KOPT-K1 (cell line): ENCODE results near the gene EDAR.

Experiments used
- H3K27ac ChIP-seq: fragments of 200-600 bp; sonication (generic); 2 replicates; pipeline ENCODE4 v1.5.1; 2016; ENCODE audit warnings: antibody characterized with exemption, mild to moderate bottlenecking, low read depth, low read length; ENCODE audit not compliant: poor library complexity, severe bottlenecking
- H3K36me3 ChIP-seq: fragments of 200-600 bp; sonication (generic); 2 replicates; pipeline ENCODE4 v1.5.1; 2017; ENCODE audit warnings: antibody characterized with exemption, mild to moderate bottlenecking, low read length, moderate library complexity; ENCODE audit not compliant: insufficient read depth
- H3K9me3 ChIP-seq: fragments of 200-600 bp; sonication (generic); 2 replicates; pipeline ENCODE4 v1.5.1; 2017; ENCODE audit warnings: antibody characterized with exemption, low read length, mild to moderate bottlenecking; ENCODE audit not compliant: insufficient read depth, poor library complexity, severe bottlenecking

Gene EDAR

GRCh38 chr2:108942231-108942825, 46.7 kb downstream of the EDAR start:
- Histone ChIP-seq H3K36me3 (no peaks in the 10 kb centered on the region), H3K27ac (no peak overlapping the region)

GRCh38 chr2:108941767-108942166, 47.3 kb downstream of the EDAR start:
- Histone ChIP-seq H3K9me3 (peaks cover 17% of the 10 kb centered on the region), H3K36me3 (no peaks in the 10 kb centered on the region)

More at GRCh38 chr2:108942231-108942825, 46.7 kb downstream of the EDAR start:
- H3K9me3 ChIP-seq, result peaks cover 22% of the 10 kb centered on the region

GRCh38 chr2:108941161-108941665, 47.8 kb downstream of the EDAR start:
- H3K9me3 ChIP-seq, result peaks cover 11% of the 10 kb centered on the region
- no peak overlapping the region for H3K27ac ChIP-seq
- no peaks in the 10 kb centered on the region for H3K36me3 ChIP-seq

More at GRCh38 chr2:108941767-108942166, 47.3 kb downstream of the EDAR start:
- no peak overlapping the region for H3K27ac ChIP-seq

DNA sequence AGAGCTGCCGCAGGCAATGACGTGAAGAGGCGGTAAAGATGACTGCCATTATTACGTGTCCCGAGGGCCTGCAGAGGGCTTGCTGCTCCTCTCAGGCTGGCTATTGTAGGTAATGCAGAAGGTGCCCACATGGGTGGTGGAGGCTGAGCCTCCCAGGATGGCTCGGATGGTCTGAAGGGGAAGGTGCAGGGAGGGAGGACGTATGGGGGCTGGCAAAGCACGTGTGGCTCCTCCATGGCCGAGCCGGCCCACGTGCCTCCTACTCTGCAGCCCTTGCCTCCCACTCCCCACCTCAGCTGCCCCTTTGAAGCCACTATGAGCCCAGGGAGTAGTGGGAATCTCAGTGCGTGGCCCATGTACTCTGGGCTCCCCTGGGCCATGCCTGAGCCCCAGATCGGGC, 48.9 kb downstream of the EDAR start:
- no peaks in the 10 kb centered on the region for H3K36me3 ChIP-seq
- H3K27ac ChIP-seq, result no peak overlapping the region
- H3K9me3 ChIP-seq, result peaks cover under 1% of the 10 kb centered on the region

DNA sequence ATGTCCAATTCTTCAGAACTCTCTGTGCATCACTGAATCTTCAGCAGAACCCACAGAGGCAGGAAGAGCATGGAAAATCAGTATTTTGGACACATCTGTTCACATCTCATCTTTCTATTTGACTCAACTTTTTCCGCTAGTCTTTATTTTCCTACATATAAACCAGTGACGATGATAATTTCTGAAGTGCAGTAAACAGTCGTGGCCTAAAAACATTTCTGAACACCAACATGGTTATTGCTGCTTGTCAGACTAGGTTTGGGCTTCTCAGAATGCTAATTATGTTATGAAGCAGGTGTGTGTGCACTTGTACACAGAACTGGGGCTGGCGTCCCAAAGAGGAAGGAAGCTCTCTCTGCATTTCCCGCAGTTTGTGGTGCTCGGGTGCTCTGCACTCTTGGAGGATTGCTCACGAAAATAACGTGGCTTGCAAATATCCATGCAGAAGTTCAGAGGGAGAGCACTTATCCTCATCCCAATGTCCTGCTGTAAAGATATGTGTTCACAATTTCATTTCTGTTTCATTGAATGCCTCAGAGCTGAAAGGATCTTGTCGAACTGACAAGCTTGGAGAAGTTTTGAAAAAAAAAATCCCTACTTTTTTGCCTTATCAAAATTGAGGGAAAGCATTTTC, 50.8 kb downstream of the EDAR start:
- H3K9me3 ChIP-seq, result no peaks in the 10 kb centered on the region
- H3K27ac ChIP-seq, result no peak overlapping the region
- H3K36me3 ChIP-seq, result no peaks in the 10 kb centered on the region

DNA sequence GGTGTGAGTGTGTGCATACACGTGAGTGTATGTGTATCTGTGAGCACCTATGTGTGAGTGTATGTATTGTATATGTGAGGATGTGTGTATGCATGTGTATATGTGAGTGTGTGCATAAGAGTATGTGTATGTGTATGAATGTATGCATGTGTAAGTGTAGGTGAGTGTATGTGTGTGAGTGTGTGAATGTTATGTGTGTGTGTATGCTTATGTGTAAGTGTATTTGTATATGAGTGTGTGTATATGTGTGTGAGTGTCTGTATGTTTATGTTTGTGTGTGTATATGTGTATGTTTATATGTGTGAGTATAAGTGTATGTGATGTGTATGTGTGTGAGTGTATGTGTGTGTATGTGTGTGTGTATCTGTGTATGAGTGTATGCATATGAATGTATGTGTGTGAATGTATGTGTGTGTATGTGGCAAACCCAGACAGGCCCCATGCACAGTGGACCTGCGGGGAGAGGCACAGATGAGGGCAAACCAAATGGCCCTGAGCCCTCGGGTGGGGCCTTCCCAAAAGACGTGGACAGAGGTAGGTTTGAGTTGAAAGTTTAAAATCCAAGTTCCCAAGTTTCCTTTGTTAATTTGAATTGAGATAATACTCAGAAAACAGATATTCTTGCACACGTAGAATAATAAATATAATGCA, 51.5 kb downstream of the EDAR start:
- Histone ChIP-seq H3K9me3 (no peaks in the 10 kb centered on the region), H3K36me3 (no peaks in the 10 kb centered on the region), H3K27ac (no peak overlapping the region)

- Histone ChIP-seq H3K9me3 (no peaks in the 10 kb centered on the region), H3K36me3 (no peaks in the 10 kb centered on the region), H3K27ac (no peak overlapping the region)
Measured at GRCh38 chr2:108936866-108937265, 52.2 kb downstream of the EDAR start.

GRCh38 chr2:108936076-108936864, 52.8 kb downstream of the EDAR start:
- Histone ChIP-seq H3K9me3 (no peaks in the 10 kb centered on the region), H3K27ac (no peak overlapping the region), H3K36me3 (no peaks in the 10 kb centered on the region)

DNA sequence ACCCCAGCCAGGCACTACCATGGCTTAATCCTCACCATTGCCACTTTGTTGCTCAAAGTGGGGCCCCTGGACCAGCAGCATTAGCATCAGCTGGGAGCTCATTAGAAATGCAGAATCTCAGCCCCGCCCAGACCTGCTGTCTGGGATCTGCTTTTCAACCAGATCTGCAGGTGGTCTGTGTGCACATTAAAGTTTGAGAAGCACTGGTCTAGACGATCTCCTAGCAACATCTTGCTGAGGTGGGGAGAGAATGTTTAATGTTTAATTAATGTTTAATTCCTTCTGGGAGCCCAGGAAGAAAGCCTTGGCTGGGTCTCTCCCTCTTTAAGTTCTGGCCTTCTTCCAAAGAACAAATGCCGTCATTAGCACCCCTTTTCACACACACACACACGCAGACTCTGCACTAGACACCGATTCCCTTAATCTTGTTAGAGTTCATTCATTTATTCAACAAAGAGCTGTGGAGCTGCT, 53.7 kb downstream of the EDAR start:
- Histone ChIP-seq H3K27ac (no peak overlapping the region), H3K36me3 (no peaks in the 10 kb centered on the region), H3K9me3 (no peaks in the 10 kb centered on the region)

DNA sequence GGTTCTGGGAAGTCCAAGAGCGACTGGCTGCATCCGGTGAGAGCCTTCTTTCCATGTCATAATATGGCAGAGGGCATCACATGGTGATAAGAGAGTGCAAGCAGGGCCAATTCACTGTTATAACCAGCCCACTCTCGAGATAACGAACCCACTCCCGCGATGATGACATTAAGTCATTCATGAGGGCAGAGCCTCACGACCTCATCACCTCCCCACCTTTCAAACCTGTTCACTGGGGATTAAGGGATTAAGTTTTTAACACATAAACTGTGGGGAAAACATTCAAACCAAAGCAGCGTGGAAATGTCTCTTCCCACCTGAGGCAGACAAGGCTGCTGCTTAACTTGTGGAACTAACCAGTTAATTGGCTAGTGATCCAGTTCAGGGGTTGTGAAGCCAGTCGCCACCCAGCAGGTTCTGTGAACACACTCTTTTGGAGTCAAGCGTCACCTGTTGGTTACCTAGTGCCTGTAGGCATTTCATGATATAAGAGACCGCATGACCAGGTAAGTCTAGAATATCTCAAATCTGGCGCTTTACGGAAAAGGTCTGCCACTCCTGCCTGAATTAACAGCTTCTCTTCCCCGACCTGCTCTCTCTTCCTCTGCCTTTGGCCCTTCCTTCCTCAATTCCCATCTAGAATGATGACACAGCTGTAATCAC, 54.3 kb downstream of the EDAR start:
- H3K36me3 ChIP-seq, result no peaks in the 10 kb centered on the region
- H3K27ac ChIP-seq, result no peak overlapping the region
- H3K9me3 ChIP-seq, result no peaks in the 10 kb centered on the region

- Histone ChIP-seq H3K36me3 (no peaks in the 10 kb centered on the region), H3K9me3 (no peaks in the 10 kb centered on the region), H3K27ac (no peak overlapping the region)
Measured at GRCh38 chr2:108934151-108934550, 54.9 kb downstream of the EDAR start.

DNA sequence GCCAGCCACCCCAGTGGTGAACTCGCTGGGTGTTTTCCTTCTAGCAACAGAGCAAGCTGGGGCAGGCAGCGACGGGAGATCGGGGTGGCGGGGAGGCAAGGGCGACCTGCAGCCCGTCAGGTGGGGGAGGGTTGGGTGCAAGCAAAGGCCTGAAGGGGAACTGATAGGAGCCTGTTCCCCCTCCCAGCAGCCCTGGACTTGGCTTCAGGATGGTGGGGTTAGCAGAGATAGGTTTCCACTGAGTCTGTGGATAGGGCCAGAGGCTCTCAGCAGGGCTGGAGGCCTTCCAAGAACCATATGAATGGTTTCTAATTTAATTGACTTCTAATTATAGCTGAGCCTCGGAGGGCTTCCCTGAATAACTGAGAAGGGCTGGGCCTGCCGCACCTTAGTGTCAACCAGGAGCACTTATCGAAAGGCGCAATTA, 55.3 kb downstream of the EDAR start:
- H3K27ac ChIP-seq, result no peak overlapping the region
- no peaks in the 10 kb centered on the region for H3K9me3 ChIP-seq
- no peaks in the 10 kb centered on the region for H3K36me3 ChIP-seq

- Histone ChIP-seq H3K36me3 (no peaks in the 10 kb centered on the region), H3K27ac (no peak overlapping the region), H3K9me3 (no peaks in the 10 kb centered on the region)
Measured at GRCh38 chr2:108932736-108933332, 56.2 kb downstream of the EDAR start.

GRCh38 chr2:108931372-108931771, 57.6 kb downstream of the EDAR start:
- no peaks in the 10 kb centered on the region for H3K36me3 ChIP-seq
- no peaks in the 10 kb centered on the region for H3K9me3 ChIP-seq
- no peak overlapping the region for H3K27ac ChIP-seq
